ENCODE data around the gene KCNN3. TPM values are rescaled to one million over a fixed set of nuclear protein-coding genes. Genes with fewer than 3 reads are reported as not detected.

Gene KCNN3
- total RNA-seq, 1 experiment from 2014 or later = 1.3 TPM

GRCh38 chr1:154756793-154757548 is 113.1 kb downstream of the KCNN3 start:
- POLR2A ChIA-PET = no interaction called here
- Mint-ChIP-seq H3K4me3 (no peak overlapping the region), H3K27me3 (ENCODE audit: low read depth) (peaks cover 24% of the 10 kb centered on the region)

GRCh38 chr1:154755858-154756730 is 114.0 kb downstream of the KCNN3 start:
- Mint-ChIP-seq H3K27me3 (ENCODE audit: low read depth) (peaks cover 20% of the 10 kb centered on the region), H3K36me3 (no peaks in the 10 kb centered on the region), H3K9me3 (no peaks in the 10 kb centered on the region), H3K27ac (no peak overlapping the region), H3K4me3 (no peak overlapping the region), H3K4me1 (peaks cover 6% of the 10 kb centered on the region; the same call in 1 of the 2 replicates)
- POLR2A ChIA-PET = no interaction called here
- TF ChIP-seq OVOL2 (CRISPR knock-in tag; IDR thresholded peaks at IDR 0.05; ENCODE audit: borderline replicate concordance) = no peak
- no peak for TF ChIP-seq GRHL2 (CRISPR knock-in tag; IDR thresholded peaks at IDR 0.05; ENCODE audit: insufficient replicate concordance, severe bottlenecking)
- no peak for TF ChIP-seq PRDM15 (CRISPR knock-in tag; IDR thresholded peaks at IDR 0.05)
- TF ChIP-seq ZNF532 (CRISPR knock-in tag; IDR thresholded peaks at IDR 0.05; ENCODE audit: borderline replicate concordance) = no peak
- TF ChIP-seq ESRRA (CRISPR knock-in tag; IDR thresholded peaks at IDR 0.05; ENCODE audit: borderline replicate concordance) = no peak
- TF ChIP-seq ELF4 (CRISPR knock-in tag; IDR thresholded peaks at IDR 0.05; ENCODE audit: low read depth) = no peak
- no peak for TF ChIP-seq EMX1 (CRISPR knock-in tag; IDR thresholded peaks at IDR 0.05)
- no peak for TF ChIP-seq E2F4 (CRISPR knock-in tag; IDR thresholded peaks at IDR 0.05; ENCODE audit: borderline replicate concordance, low read depth)
- no peak for TF ChIP-seq RELA (CRISPR knock-in tag; IDR thresholded peaks at IDR 0.05; ENCODE audit: borderline replicate concordance)
- no peak for DNase-seq (ENCODE audit: low spot score)
- ATAC-seq = no peak
- CTCF ChIA-PET = interaction anchor here (0.6 to 1.4 kb wide), 4 partner anchors 86 to 319 kb away, joined by 3 to 4 read pairs (median 4); no protein-coding TSS in a partner anchor

More at GRCh38 chr1:154756793-154757548, 113.1 kb downstream of the KCNN3 start:
- H3K9me3 Mint-ChIP-seq = no peaks in the 10 kb centered on the region
- TF ChIP-seq ATF3 (CRISPR knock-in tag; conservative IDR thresholded peaks at IDR 0.05) = no peak
- no peak for TF ChIP-seq TEAD1 (CRISPR knock-in tag; IDR thresholded peaks at IDR 0.05)
- no peak for TF ChIP-seq ZNF416 (CRISPR knock-in tag; IDR thresholded peaks at IDR 0.05)
- no peak for TF ChIP-seq ATF6 (CRISPR knock-in tag; IDR thresholded peaks at IDR 0.05)
- TF ChIP-seq E2F1 (CRISPR knock-in tag; IDR thresholded peaks at IDR 0.05) = no peak
- no peak for TF ChIP-seq RORB (CRISPR knock-in tag; IDR thresholded peaks at IDR 0.05)
- no peak overlapping the region for H3K27ac Mint-ChIP-seq
- CTCF ChIA-PET = interaction anchor here (0.6 to 1.4 kb wide), 5 partner anchors 15 to 318 kb away, joined by 3 to 4 read pairs (median 3); no protein-coding TSS in a partner anchor
- ATAC-seq (no peak), DNase-seq (ENCODE audit: low spot score) (no peak)
- no peaks in the 10 kb centered on the region for H3K36me3 Mint-ChIP-seq
- H3K4me1 Mint-ChIP-seq = no peaks in the 10 kb centered on the region

Measured in WTC11 (cell line).